Stimulated activated CD4-positive, alpha-beta T cell treated with anti-CD3 and anti-CD28 coated beads, TNF-alpha, amount 100 ng/mL, for 1 hour (primary cell): ENCODE results near the gene CAB39.

ENCODE experiments used
- DNase-seq, 3 donors: peaks; one replicate each; pipeline ENCODE4 v3.0.0-alpha.2; 2020; ENCODE audit warnings: low read depth in 3 of 3, low spot score in 1 of 3

Gene CAB39

GRCh38 chr2:230748087-230748486 is 35.4 kb downstream of the CAB39 start:
- no peak for DNase-seq

DNA sequence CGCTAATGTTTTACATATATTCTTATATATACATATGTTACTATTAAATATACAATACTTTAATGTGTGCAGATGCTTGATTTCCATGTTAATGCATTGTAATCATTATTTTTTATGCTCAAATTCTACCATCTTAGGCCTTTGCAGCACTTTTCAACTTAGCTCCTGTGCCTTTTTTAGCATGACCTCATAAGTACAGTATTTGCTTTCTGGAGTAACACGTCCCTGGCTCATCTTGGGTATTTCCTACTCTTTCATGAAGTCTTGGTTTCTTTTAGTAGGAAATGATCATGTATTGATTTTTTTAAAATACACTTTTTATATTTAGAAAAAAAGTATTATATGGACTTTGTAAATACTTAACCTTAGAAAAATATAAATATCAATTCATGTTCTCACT is 36.5 kb downstream of the CAB39 start:
- no peak for DNase-seq

GRCh38 chr2:230751062-230751461 is 38.4 kb downstream of the CAB39 start:
- no peak for DNase-seq

DNA sequence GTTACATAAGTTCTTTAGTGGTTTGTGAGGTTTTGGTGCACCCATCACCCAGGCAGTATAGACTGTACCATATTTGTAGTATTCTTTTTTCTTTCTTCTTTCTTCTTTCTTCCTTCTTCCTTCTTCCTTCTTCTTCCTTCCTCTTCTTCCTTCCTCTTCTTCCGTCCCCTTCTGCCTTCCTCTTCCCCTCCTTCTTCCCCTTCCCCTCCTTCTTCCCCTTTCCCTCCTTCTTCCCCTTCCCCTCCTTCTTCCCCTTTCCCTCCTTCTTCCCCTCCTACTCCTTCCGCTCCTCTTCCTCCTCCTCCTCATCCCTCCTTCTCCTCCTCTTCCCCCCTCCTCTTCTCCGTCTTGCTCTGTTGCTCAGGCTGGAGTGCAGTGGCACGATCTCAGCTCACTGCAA is 41.6 kb downstream of the CAB39 start:
- no peak for DNase-seq

DNA sequence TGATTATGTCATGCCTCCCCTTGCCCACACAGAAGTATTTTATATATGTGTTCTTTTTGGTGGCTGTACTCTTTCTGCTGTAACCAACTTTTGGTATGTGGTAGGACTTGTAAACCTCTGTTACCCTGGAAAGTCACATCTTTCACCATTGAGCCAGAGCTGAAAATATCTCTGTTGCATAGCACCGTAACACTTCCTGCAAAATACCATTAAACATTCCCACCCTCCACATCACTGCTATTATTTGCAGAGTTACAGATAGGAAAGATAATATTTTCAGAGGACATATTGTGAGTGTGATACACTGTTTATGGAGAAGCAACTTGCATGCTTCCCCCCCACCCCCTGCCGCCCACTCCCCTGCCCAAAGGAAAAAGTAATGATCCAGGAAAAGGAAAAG is 44.8 kb downstream of the CAB39 start:
- DNase-seq: no peak

GRCh38 chr2:230758566-230759480 is 46.2 kb downstream of the CAB39 start:
- DNase-seq: no peak

GRCh38 chr2:230759481-230760167 is 47.0 kb downstream of the CAB39 start:
- DNase-seq: no peak

- DNase-seq: no peak
Observed at GRCh38 chr2:230761704-230762103, 49.1 kb downstream of the CAB39 start.

DNA sequence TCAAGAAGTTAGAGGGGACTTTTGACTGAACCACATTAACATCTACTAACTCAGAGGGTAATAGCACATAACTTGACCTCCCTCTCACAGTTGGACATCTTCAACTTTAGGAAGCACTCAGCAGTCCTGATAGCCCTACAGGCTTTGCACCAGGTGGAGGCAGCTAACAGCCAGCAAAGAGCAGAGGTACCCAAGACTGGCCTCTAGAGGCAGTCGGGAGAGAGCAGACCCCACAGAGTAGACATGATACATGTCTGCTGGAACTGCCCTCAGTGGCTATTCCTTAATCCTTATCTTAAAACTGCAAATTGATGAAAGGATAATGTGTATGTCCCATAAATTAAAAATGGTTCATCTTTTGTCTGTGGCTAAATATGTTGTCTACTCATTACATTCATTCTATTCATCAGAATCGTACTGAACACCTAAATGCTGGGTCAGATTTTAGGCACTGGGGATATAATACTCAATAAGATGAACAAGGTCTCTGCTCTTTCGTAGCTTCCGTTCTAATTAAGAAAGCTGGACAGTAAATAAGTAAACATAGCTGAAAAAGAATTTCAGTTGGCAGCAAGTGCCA is 49.8 kb downstream of the CAB39 start:
- no peak for DNase-seq

- DNase-seq: no peak
Observed at GRCh38 chr2:230764346-230764745, 51.7 kb downstream of the CAB39 start.

DNA sequence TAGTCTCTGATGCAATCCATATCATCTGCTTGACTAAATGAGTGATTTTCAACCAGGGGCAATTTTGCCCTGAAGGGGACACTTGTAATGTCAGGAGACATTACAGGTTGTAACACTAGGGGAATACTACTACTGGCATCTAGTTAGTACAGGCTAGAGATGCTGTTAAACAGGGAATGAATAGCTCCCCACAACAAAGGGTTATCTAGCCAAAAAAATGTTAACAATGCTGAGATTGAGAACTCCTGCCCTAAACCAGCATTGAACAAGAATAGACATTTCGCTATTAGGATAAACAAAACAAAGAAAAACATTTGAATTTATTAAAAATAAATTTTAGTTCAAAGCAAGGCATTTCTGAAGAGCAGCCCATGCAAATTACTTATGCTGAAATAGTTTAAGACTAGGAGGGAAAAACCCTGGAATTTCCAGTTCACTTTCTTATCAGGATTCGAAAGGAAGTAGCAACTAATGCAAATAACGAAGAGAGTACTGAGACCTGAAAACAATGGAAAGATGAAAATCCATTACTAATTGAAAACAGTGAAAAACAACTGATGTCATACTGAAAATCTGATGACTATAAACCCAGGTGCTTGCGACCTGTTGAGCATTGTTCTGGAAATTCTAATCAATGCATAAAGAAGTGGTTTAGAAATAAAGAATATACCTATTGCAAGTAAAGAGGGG is 53.1 kb downstream of the CAB39 start:
- DNase-seq: no peak

DNA sequence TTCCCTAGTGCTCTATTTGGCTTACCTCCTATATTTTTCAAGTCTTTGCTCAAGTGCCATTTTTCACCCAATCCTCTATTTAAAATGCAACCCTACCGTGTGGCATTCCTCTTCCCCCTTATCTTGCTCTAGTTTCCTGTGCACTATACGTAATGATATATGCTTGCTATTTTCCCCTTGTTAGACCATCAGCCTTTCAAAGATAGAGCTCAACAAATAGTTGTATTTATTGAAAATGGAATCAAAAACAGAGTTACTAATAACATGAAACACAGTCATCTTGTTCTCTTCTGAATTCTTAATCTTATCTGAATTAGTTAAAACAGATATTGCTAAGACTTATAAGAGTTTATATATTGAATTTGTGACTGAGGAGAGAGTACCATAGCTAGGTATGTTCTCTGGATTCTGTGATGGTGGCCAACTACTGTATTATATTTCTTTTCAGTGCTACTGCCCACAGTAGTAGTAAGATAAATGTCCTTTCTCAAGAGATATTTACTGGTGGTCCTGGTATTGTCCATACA is 55.3 kb downstream of the CAB39 start:
- no peak for DNase-seq

- no peak for DNase-seq
Observed at GRCh38 chr2:230770804-230771203, 58.2 kb downstream of the CAB39 start.

- DNase-seq: no peak
Observed at GRCh38 chr2:230772156-230772555, 59.5 kb downstream of the CAB39 start.

DNA sequence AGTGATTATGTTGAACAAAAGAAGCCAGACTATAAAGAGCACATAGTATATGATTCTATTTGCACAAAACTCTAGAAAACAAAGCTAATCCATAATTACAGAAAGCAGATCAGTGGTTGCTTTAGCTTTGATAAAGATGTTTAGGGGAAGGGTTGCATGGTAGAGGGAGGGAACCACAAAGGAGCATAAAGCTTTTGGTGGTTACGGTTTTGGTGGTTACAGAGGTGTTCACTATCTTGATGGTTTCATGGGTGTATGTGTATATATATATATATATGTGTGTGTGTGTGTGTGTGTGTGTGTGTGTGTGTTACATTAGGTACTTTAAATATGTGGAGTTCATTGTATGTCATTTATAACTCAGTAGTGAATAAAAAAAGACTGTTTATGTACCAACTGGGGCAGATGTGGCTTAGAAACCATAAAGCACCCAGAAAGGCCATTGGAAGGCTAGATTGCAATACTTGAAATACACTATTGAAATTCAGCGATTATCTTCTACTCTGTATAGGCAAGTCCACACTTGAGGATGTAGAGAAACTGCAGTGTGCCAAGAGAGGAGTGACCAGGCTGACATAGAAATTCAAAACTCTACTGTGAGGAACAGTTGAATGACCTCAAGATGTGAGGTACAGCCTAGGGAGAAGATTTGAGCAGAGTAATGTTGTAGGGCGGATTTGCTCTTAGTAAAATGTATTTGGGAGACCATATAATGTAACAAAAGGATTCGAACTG is 60.6 kb downstream of the CAB39 start:
- DNase-seq: no peak

DNA sequence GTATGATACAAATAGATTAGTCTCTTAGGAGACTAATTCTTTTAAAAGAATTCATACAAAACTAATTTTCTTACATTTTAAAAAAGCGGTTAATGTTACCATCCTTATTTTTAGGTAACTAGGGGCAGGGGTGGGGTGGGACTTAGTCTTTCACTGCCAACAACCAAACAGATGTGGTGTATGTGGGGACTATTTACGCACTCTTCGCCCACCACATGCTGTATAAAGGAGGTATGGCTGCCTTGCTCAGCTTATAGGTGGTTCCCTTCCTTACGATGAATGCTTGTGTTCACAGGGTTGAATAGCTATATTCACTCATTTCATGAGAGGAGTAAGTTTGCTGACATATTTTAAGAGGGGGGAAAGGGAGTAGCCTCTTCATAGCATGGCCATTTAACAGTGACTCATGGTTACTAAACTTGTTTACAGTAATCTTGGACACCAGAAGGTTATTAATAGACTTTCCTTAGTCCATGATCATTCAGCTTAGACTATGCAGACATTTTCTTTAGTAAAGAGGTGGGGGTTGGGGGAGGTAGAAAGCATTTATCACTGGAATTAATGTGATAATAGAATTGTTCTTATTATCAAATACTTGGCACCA is 61.8 kb downstream of the CAB39 start:
- DNase-seq: no peak

DNA sequence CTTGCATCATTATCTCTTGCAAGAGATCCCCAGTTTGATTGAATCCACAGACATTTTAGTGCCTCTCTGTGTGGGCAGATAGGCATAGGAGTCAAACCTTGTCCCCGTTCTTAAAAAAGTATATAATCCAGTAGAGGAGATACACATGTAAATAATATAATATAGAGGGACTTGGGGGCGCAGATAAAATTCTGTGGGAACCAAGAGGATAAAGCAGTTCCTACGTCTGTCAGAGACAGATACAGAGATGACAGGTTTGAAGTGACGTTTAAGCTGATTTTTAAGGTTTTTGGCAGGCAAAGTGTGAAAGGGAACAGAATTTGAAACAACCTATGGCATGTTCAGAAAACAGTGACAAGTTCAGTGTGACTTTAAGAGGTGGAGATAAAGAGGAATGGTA is 63.1 kb downstream of the CAB39 start:
- DNase-seq: no peak

DNA sequence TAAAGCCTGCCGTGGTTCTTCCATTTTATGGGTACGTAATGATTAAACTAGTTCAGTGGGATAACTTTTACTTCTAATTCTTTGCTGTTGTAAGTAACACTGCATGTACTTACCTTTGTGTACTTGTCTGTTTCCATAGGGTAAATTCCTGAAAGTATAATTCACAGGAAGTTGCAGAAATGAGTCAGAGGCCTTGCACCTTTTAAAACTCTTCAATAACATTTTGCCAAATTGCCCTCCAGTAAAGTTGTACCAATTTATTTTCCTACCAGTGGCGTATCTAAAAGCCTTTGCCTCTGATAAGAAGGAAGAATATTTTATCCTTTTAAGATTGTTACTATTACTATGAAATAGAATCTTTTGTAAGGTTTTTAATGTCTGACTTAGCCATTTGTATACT is 65.1 kb downstream of the CAB39 start:
- DNase-seq: no peak

GRCh38 chr2:230778350-230779063 is 65.9 kb downstream of the CAB39 start:
- no peak for DNase-seq

GRCh38 chr2:230779126-230779525 is 66.5 kb downstream of the CAB39 start:
- no peak for DNase-seq
